Stimulated activated CD4-positive, alpha-beta T cell treated with anti-CD3 and anti-CD28 coated beads, Interleukin-4, amount 100 ng/mL, for 4 hours (primary cell): Measurements from ENCODE around the gene TRPC4.

ENCODE experiments used
- DNase-seq, 2 experiments: peaks; one replicate each; pipeline ENCODE4 v3.0.0-alpha.2; 2020

Gene TRPC4

GRCh38 chr13:37869756-37870488 is at the start of gene TRPC4:
Gene TRPC4 (minus strand): TSS chr13:37869772. CDS start chr13:37783333, 86,439 bp downstream.
- DNase-seq = no peak

GRCh38 chr13:37918751-37919150 is 49.2 kb upstream of the TRPC4 start:
- no peak for DNase-seq

GRCh38 chr13:37918116-37918714 is 48.6 kb upstream of the TRPC4 start:
- no peak for DNase-seq

- no peak for DNase-seq
Observed at GRCh38 chr13:37914781-37915391, 45.3 kb upstream of the TRPC4 start.

- DNase-seq = no peak
Observed at GRCh38 chr13:37910790-37911189, 41.2 kb upstream of the TRPC4 start.

- no peak for DNase-seq
Observed at GRCh38 chr13:37906880-37907279, 37.3 kb upstream of the TRPC4 start.

- no peak for DNase-seq
Observed at GRCh38 chr13:37905736-37906135, 36.2 kb upstream of the TRPC4 start.

- no peak for DNase-seq
Observed at GRCh38 chr13:37899753-37900152, 30.2 kb upstream of the TRPC4 start.

GRCh38 chr13:37893321-37893720 is 23.7 kb upstream of the TRPC4 start:
- no peak for DNase-seq

- no peak for DNase-seq
Observed at GRCh38 chr13:37889820-37890219, 20.2 kb upstream of the TRPC4 start.

GRCh38 chr13:37889102-37889501 is 19.5 kb upstream of the TRPC4 start:
- DNase-seq = no peak

GRCh38 chr13:37886879-37887278 is 17.3 kb upstream of the TRPC4 start:
- no peak for DNase-seq

GRCh38 chr13:37884674-37885073 is 15.1 kb upstream of the TRPC4 start:
- DNase-seq = no peak

GRCh38 chr13:37884026-37884425 is 14.5 kb upstream of the TRPC4 start:
- no peak for DNase-seq

- DNase-seq = no peak
Observed at GRCh38 chr13:37878921-37879320, 9.3 kb upstream of the TRPC4 start.

GRCh38 chr13:37878496-37878895 is 8.9 kb upstream of the TRPC4 start:
- no peak for DNase-seq

GRCh38 chr13:37870895-37871550 is 1.5 kb upstream of the TRPC4 start:
- DNase-seq = no peak

- no peak for DNase-seq
Observed at GRCh38 chr13:37870489-37870845, 895 bp upstream of the TRPC4 start.

- no peak for DNase-seq
Observed at GRCh38 chr13:37869506-37869755, 141 bp downstream of the TRPC4 start.

- DNase-seq = no peak
Observed at GRCh38 chr13:37868691-37869505, 674 bp downstream of the TRPC4 start.

GRCh38 chr13:37863708-37864107 is 5.9 kb downstream of the TRPC4 start:
- no peak for DNase-seq

GRCh38 chr13:37835392-37835791 is 34.2 kb downstream of the TRPC4 start:
- DNase-seq = no peak

- no peak for DNase-seq
Observed at GRCh38 chr13:37833411-37833810, 36.2 kb downstream of the TRPC4 start.
